HL-60 (cell line): ENCODE data around the gene PBX3.

Source experiments
- DNase-seq, 2 experiments: peaks; one replicate each; pipeline ENCODE4 v3.0.0-alpha.2; 2010 to 2020; ENCODE audit warnings: low read depth in 1 of 2, low spot score in 1 of 2
- H3K27ac ChIP-seq: fragments of 250-450 bp; sonication (Bioruptor Pico); replicated peaks from 2 replicates; pipeline ENCODE4 v1.5.1; 2020; ENCODE audit warnings: mild to moderate bottlenecking, moderate library complexity
- H3K27me3 ChIP-seq: fragments of 250-450 bp; sonication (Bioruptor Pico); 2 replicates; pipeline ENCODE4 v1.5.1; 2021; ENCODE audit warnings: mild to moderate bottlenecking, moderate library complexity; ENCODE audit not compliant: insufficient read depth, poor library complexity, severe bottlenecking
- H3K4me3 ChIP-seq: replicated peaks from 2 replicates; pipeline ENCODE4 v1.5.1; 2011; ENCODE audit warnings: mild to moderate bottlenecking, control low read depth, low read length; ENCODE audit not compliant: insufficient read depth
- CTCF ChIP-seq: IDR thresholded peaks from one replicate; pipeline ENCODE4 v1.5.1; 2011; ENCODE audit warnings: low read length, control low read depth, inconsistent platforms; ENCODE audit not compliant: insufficient read depth
- GABPA ChIP-seq: IDR thresholded peaks from 2 replicates; pipeline ENCODE4 v1.6.1; 2012; ENCODE audit warnings: low read depth
- POLR2AphosphoS5 ChIP-seq: IDR thresholded peaks from 2 replicates; pipeline ENCODE4 v1.6.1; 2012; ENCODE audit warnings: low read depth
- REST ChIP-seq: IDR thresholded peaks from 2 replicates; pipeline ENCODE4 v1.6.1; 2012; ENCODE audit warnings: low read depth; ENCODE audit not compliant: insufficient replicate concordance
- SPI1 ChIP-seq: IDR thresholded peaks from 2 replicates; pipeline ENCODE4 v1.6.1; 2012; ENCODE audit warnings: low read depth, mild to moderate bottlenecking, borderline replicate concordance

The PBX3 gene

GRCh38 chr9:125757834-125758233 is 10.7 kb downstream of the PBX3 start:
- TF ChIP-seq POLR2AphosphoS5 (no peak), SPI1 (no peak), REST (no peak), GABPA (no peak), CTCF (no peak)
- H3K4me3 ChIP-seq, result no peak overlapping the region
- no peak for DNase-seq
- H3K27ac ChIP-seq, result no peak overlapping the region
- H3K27me3 ChIP-seq, result no peaks in the 10 kb centered on the region

GRCh38 chr9:125758986-125759763 is 12.0 kb downstream of the PBX3 start:
- H3K27me3 ChIP-seq, result no peaks in the 10 kb centered on the region
- DNase-seq, result peak; percentile 59 to 87
- TF ChIP-seq REST (no peak), CTCF (no peak), POLR2AphosphoS5 (no peak), SPI1 (peak; percentile 61; the same call in 1 of the 2 replicates), GABPA (no peak)
- H3K27ac ChIP-seq, result peak overlapping the region; percentile 77
- peak overlapping the region; percentile 42 for H3K4me3 ChIP-seq

- DNase-seq, result peak in 1 of 2 experiments; percentile 27
These were observed 12.6 kb downstream of the PBX3 start for GRCh38 chr9:125759764-125760129.

More at GRCh38 chr9:125759764-125760129, 12.6 kb downstream of the PBX3 start:
- peak overlapping the region; percentile 77 for H3K27ac ChIP-seq
- H3K27me3 ChIP-seq, result no peaks in the 10 kb centered on the region
- TF ChIP-seq GABPA (no peak), REST (no peak), POLR2AphosphoS5 (no peak), CTCF (no peak), SPI1 (no peak)
- peak overlapping the region; percentile 42 for H3K4me3 ChIP-seq
